ENCODE measurements around the gene CABS1. TPM values are rescaled to one million over a fixed set of nuclear protein-coding genes. Genes with fewer than 3 reads are reported as not detected.

CABS1 gene
- total RNA-seq, 2 experiments from 2014 or later: not detected

GRCh38 chr4:70356185-70356584 lies 21.4 kb downstream of the CABS1 start:
- DNase-seq (no peak), ATAC-seq (ENCODE audit: low read depth) (no peak)
- Mint-ChIP-seq H3K27me3 (no peaks in the 10 kb centered on the region), H3K4me1 (no peaks in the 10 kb centered on the region), H3K27ac (no peak overlapping the region), H3K9me3 (no peaks in the 10 kb centered on the region), H3K36me3 (no peaks in the 10 kb centered on the region), H3K4me3 (no peak overlapping the region)
- POLR2A ChIA-PET: interaction anchor here (0.7 kb wide), 1 partner anchor 107 kb away, joined by 4 read pairs; no protein-coding TSS in a partner anchor

- DNase-seq (no peak), ATAC-seq (ENCODE audit: low read depth) (no peak)
- Mint-ChIP-seq H3K4me3 (no peak overlapping the region), H3K36me3 (no peaks in the 10 kb centered on the region), H3K9me3 (no peaks in the 10 kb centered on the region), H3K27me3 (no peaks in the 10 kb centered on the region), H3K4me1 (no peaks in the 10 kb centered on the region), H3K27ac (no peak overlapping the region)
- POLR2A ChIA-PET: no interaction called here
Measured at GRCh38 chr4:70359115-70359661, 24.4 kb downstream of the CABS1 start.

- no peaks in the 10 kb centered on the region for H3K9me3 Mint-ChIP-seq
- POLR2A ChIA-PET: no interaction called here
- H3K27ac Mint-ChIP-seq: no peak within 1 kb of the TSS
- no peak for ATAC-seq (ENCODE audit: low read depth)
- no peak for DNase-seq
- H3K4me1 Mint-ChIP-seq: no peaks in the 10 kb centered on the region
- H3K36me3 Mint-ChIP-seq: no peaks in the 10 kb centered on the region
- H3K4me3 Mint-ChIP-seq: no peak within 1 kb of the TSS
- H3K27me3 Mint-ChIP-seq: no peaks in the 10 kb centered on the region
Measured at GRCh38 chr4:70360460-70360859, 25.7 kb downstream of the CABS1 start, which contains the start of gene SMR3A. Gene SMR3A, plus strand, starts transcription at chr4:70360760. Its CDS starts 1,356 bp downstream, at chr4:70362116.

GRCh38 chr4:70364002-70364401 lies 29.2 kb downstream of the CABS1 start:
- Mint-ChIP-seq H3K9me3 (no peaks in the 10 kb centered on the region), H3K27ac (no peak overlapping the region), H3K4me3 (no peak overlapping the region), H3K4me1 (no peaks in the 10 kb centered on the region), H3K27me3 (no peaks in the 10 kb centered on the region), H3K36me3 (no peaks in the 10 kb centered on the region)
- POLR2A ChIA-PET: no interaction called here
- no peak for DNase-seq
- no peak for ATAC-seq (ENCODE audit: low read depth)

GRCh38 chr4:70365479-70365878 lies 30.7 kb downstream of the CABS1 start:
- H3K4me1 Mint-ChIP-seq: no peaks in the 10 kb centered on the region
- H3K4me3 Mint-ChIP-seq: no peak overlapping the region
- ATAC-seq (ENCODE audit: low read depth) (no peak), DNase-seq (no peak)
- H3K27me3 Mint-ChIP-seq: no peaks in the 10 kb centered on the region
- H3K9me3 Mint-ChIP-seq: no peaks in the 10 kb centered on the region
- H3K36me3 Mint-ChIP-seq: no peaks in the 10 kb centered on the region
- POLR2A ChIA-PET: no interaction called here
- no peak overlapping the region for H3K27ac Mint-ChIP-seq

GRCh38 chr4:70367813-70368212 lies 33.0 kb downstream of the CABS1 start:
- H3K36me3 Mint-ChIP-seq: no peaks in the 10 kb centered on the region
- ATAC-seq (ENCODE audit: low read depth) (no peak), DNase-seq (no peak)
- H3K4me1 Mint-ChIP-seq: no peaks in the 10 kb centered on the region
- H3K27ac Mint-ChIP-seq: no peak overlapping the region
- POLR2A ChIA-PET: no interaction called here
- no peak overlapping the region for H3K4me3 Mint-ChIP-seq
- no peaks in the 10 kb centered on the region for H3K27me3 Mint-ChIP-seq
- no peaks in the 10 kb centered on the region for H3K9me3 Mint-ChIP-seq

GRCh38 chr4:70371987-70372386 lies 37.2 kb downstream of the CABS1 start:
- no peaks in the 10 kb centered on the region for H3K9me3 Mint-ChIP-seq
- H3K4me1 Mint-ChIP-seq: no peaks in the 10 kb centered on the region
- H3K36me3 Mint-ChIP-seq: no peaks in the 10 kb centered on the region
- DNase-seq (no peak), ATAC-seq (ENCODE audit: low read depth) (no peak)
- POLR2A ChIA-PET: no interaction called here
- H3K4me3 Mint-ChIP-seq: no peak overlapping the region
- no peaks in the 10 kb centered on the region for H3K27me3 Mint-ChIP-seq
- no peak overlapping the region for H3K27ac Mint-ChIP-seq

- Mint-ChIP-seq H3K27me3 (no peaks in the 10 kb centered on the region), H3K9me3 (no peaks in the 10 kb centered on the region), H3K27ac (no peak overlapping the region), H3K4me1 (no peaks in the 10 kb centered on the region), H3K4me3 (no peak overlapping the region), H3K36me3 (no peaks in the 10 kb centered on the region)
- DNase-seq: no peak
- POLR2A ChIA-PET: no interaction called here
- no peak for ATAC-seq (ENCODE audit: low read depth)
Measured at GRCh38 chr4:70372760-70373159, 38.0 kb downstream of the CABS1 start.

GRCh38 chr4:70380578-70380977 lies 45.8 kb downstream of the CABS1 start:
- no peak overlapping the region for H3K4me3 Mint-ChIP-seq
- no peak overlapping the region for H3K27ac Mint-ChIP-seq
- no peak for ATAC-seq (ENCODE audit: low read depth)
- DNase-seq: no peak
- H3K9me3 Mint-ChIP-seq: no peaks in the 10 kb centered on the region
- no peaks in the 10 kb centered on the region for H3K36me3 Mint-ChIP-seq
- POLR2A ChIA-PET: no interaction called here
- H3K4me1 Mint-ChIP-seq: no peaks in the 10 kb centered on the region
- H3K27me3 Mint-ChIP-seq: no peaks in the 10 kb centered on the region

- DNase-seq: no peak
- H3K4me1 Mint-ChIP-seq: no peaks in the 10 kb centered on the region
- H3K9me3 Mint-ChIP-seq: no peaks in the 10 kb centered on the region
- H3K27ac Mint-ChIP-seq: no peak within 1 kb of the TSS
- no peaks in the 10 kb centered on the region for H3K36me3 Mint-ChIP-seq
- POLR2A ChIA-PET: no interaction called here
- H3K4me3 Mint-ChIP-seq: no peak within 1 kb of the TSS
- ATAC-seq (ENCODE audit: low read depth): no peak
- no peaks in the 10 kb centered on the region for H3K27me3 Mint-ChIP-seq
Measured at GRCh38 chr4:70382691-70383181, 48.0 kb downstream of the CABS1 start, which contains the start of gene SMR3B. Gene SMR3B, plus strand, starts transcription at chr4:70383131. Its CDS starts 1,380 bp downstream, at chr4:70384511.

Other genes with a start within 250 kb of the CABS1 start
- gene PRR27, start 180.7 kb upstream of the CABS1 start, total RNA-seq: not detected
- gene ODAM, start 139.3 kb upstream of the CABS1 start, total RNA-seq: not detected
- gene FDCSP, start 108.9 kb upstream of the CABS1 start, total RNA-seq: not detected
- not detected for gene CSN3, start 92.4 kb upstream of the CABS1 start, total RNA-seq
- gene SMR3A, start 25.8 kb downstream of the CABS1 start, total RNA-seq: not detected
- not detected for gene SMR3B, start 48.1 kb downstream of the CABS1 start, total RNA-seq
- gene OPRPN, start 63.0 kb downstream of the CABS1 start, total RNA-seq: not detected
- gene MUC7, start 137.2 kb downstream of the CABS1 start, total RNA-seq: not detected
- gene AMTN, start 183.6 kb downstream of the CABS1 start, total RNA-seq: not detected